ENCODE measurements around the gene FCHSD2. TPM values are rescaled to one million over a fixed set of nuclear protein-coding genes. Genes with fewer than 3 reads are reported as not detected.

The FCHSD2 gene
- total and polyA plus RNA-seq, 4 donors, result 7.6 to 18.7 (median 9.9) TPM

DNA sequence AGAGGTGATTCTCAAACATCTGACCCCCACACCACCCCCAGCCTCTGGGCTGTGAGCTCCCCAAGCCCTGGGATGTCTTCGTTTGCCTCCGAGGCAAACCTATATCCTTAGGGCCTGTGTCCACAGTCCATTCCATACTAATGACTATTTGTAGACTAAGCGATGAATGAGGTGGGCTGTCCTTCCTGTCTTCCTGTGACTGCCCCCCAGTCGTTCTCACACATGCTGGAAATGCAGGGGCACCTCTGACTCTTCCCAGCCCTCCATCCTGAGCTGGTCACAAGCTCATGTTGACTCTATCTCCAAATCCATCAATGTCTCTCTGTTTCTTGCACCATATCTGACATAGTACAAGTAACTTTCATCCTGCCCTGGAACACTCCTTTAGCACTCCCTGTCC lies 323.1 kb downstream of the FCHSD2 start:
- no peaks in the 10 kb centered on the region for H3K27me3 ChIP-seq (ENCODE audit: control insufficient read depth in 4 of 4, insufficient read depth in 4 of 4, low read length in 3 of 4)
- peaks cover 9 to 26% (median 20%) of the 10 kb centered on the region in 4 donors for H3K4me1 ChIP-seq (ENCODE audit: control insufficient read depth in 4 of 4, insufficient read depth in 4 of 4, low read length in 3 of 4)
- no peak overlapping the region for H3K4me3 ChIP-seq (ENCODE audit: low read depth in 1 of 3, low read length in 3 of 3)
- no peak overlapping the region for H3K9ac ChIP-seq (ENCODE audit: low read depth in 1 of 2, low read length in 2 of 2)
- no peak overlapping the region for H3K27ac ChIP-seq (ENCODE audit: low read depth in 1 of 2, low read length in 2 of 2)
- 94% methylated on average over 4 of the region's 4 CpGs for WGBS
- no peaks in the 10 kb centered on the region for H3K9me3 ChIP-seq (ENCODE audit: control insufficient read depth in 4 of 4, low read length in 3 of 4)
- DNase-seq (ENCODE audit: low spot score), result no peak
- TF ChIP-seq, protein P1, sequence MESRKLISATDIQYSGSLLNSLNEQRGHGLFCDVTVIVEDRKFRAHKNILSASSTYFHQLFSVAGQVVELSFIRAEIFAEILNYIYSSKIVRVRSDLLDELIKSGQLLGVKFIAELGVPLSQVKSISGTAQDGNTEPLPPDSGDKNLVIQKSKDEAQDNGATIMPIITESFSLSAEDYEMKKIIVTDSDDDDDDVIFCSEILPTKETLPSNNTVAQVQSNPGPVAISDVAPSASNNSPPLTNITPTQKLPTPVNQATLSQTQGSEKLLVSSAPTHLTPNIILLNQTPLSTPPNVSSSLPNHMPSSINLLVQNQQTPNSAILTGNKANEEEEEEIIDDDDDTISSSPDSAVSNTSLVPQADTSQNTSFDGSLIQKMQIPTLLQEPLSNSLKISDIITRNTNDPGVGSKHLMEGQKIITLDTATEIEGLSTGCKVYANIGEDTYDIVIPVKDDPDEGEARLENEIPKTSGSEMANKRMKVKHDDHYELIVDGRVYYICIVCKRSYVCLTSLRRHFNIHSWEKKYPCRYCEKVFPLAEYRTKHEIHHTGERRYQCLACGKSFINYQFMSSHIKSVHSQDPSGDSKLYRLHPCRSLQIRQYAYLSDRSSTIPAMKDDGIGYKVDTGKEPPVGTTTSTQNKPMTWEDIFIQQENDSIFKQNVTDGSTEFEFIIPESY (IDR thresholded peaks at IDR 0.05), result no peak
- TF ChIP-seq, protein P2, sequence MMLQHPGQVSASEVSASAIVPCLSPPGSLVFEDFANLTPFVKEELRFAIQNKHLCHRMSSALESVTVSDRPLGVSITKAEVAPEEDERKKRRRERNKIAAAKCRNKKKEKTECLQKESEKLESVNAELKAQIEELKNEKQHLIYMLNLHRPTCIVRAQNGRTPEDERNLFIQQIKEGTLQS (IDR thresholded peaks at IDR 0.05), result no peak
- TF ChIP-seq HNF4G (IDR thresholded peaks at IDR 0.05) (no peak), RXRA (IDR thresholded peaks at IDR 0.05) (no peak), SP1 (IDR thresholded peaks at IDR 0.05) (no peak), TAF1 (conservative IDR thresholded peaks at IDR 0.05) (no peak), JUND (IDR thresholded peaks at IDR 0.05) (no peak), GABPA (IDR thresholded peaks at IDR 0.05 in 1 of 2, conservative IDR thresholded peaks at IDR 0.05 in 1 of 2) (no peak), YY1 (IDR thresholded peaks at IDR 0.05) (no peak), RAD21 (IDR thresholded peaks at IDR 0.05) (no peak), EGR1 (IDR thresholded peaks at IDR 0.05; ENCODE audit: low read depth in 2 of 2) (no peak), FOXA2 (IDR thresholded peaks at IDR 0.05) (no peak), FOXA1 (IDR thresholded peaks at IDR 0.05) (no peak), NR2F2 (IDR thresholded peaks at IDR 0.05) (no peak)
- TF ChIP-seq, protein P3, sequence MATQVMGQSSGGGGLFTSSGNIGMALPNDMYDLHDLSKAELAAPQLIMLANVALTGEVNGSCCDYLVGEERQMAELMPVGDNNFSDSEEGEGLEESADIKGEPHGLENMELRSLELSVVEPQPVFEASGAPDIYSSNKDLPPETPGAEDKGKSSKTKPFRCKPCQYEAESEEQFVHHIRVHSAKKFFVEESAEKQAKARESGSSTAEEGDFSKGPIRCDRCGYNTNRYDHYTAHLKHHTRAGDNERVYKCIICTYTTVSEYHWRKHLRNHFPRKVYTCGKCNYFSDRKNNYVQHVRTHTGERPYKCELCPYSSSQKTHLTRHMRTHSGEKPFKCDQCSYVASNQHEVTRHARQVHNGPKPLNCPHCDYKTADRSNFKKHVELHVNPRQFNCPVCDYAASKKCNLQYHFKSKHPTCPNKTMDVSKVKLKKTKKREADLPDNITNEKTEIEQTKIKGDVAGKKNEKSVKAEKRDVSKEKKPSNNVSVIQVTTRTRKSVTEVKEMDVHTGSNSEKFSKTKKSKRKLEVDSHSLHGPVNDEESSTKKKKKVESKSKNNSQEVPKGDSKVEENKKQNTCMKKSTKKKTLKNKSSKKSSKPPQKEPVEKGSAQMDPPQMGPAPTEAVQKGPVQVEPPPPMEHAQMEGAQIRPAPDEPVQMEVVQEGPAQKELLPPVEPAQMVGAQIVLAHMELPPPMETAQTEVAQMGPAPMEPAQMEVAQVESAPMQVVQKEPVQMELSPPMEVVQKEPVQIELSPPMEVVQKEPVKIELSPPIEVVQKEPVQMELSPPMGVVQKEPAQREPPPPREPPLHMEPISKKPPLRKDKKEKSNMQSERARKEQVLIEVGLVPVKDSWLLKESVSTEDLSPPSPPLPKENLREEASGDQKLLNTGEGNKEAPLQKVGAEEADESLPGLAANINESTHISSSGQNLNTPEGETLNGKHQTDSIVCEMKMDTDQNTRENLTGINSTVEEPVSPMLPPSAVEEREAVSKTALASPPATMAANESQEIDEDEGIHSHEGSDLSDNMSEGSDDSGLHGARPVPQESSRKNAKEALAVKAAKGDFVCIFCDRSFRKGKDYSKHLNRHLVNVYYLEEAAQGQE (IDR thresholded peaks at IDR 0.05), result no peak
- TF ChIP-seq, protein P4, sequence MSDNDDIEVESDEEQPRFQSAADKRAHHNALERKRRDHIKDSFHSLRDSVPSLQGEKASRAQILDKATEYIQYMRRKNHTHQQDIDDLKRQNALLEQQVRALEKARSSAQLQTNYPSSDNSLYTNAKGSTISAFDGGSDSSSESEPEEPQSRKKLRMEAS (IDR thresholded peaks at IDR 0.05), result no peak
- H3K36me3 ChIP-seq (ENCODE audit: control insufficient read depth in 4 of 4, insufficient read depth in 3 of 4, low read depth in 1 of 4, low read length in 3 of 4), result peaks cover 0 to 17% (median 3%) of the 10 kb centered on the region in 4 donors

DNA sequence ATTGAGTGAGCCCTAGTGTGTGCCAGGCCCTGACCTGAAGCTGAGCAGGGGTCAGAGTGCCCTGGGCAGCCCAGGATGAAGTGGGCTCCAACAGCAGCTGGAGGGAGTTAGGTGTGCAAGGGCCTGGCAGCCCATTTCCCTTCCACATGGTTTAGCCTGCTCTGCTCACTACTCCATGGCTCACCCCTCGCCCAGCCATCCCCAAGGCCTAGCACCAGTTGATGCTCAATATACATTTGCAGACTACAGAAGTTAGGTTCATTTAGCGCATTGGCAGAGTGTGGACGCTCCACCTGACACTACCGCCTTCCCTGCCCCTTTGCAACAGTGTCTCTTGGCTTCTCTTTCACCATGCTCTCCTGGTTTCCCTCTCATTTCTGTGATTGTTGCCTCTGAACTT lies 324.2 kb downstream of the FCHSD2 start:
- Histone ChIP-seq H3K27me3 (ENCODE audit: control insufficient read depth in 4 of 4, insufficient read depth in 4 of 4, low read length in 3 of 4) (no peaks in the 10 kb centered on the region), H3K4me1 (ENCODE audit: control insufficient read depth in 4 of 4, insufficient read depth in 4 of 4, low read length in 3 of 4) (peaks cover 9 to 35% (median 27%) of the 10 kb centered on the region in 4 donors), H3K27ac (ENCODE audit: low read depth in 1 of 2, low read length in 2 of 2) (no peak overlapping the region), H3K4me3 (ENCODE audit: low read depth in 1 of 3, low read length in 3 of 3) (no peak overlapping the region), H3K36me3 (ENCODE audit: control insufficient read depth in 4 of 4, insufficient read depth in 3 of 4, low read depth in 1 of 4, low read length in 3 of 4) (peaks cover 0 to 17% (median 3%) of the 10 kb centered on the region in 4 donors), H3K9me3 (ENCODE audit: control insufficient read depth in 4 of 4, low read length in 3 of 4) (no peaks in the 10 kb centered on the region), H3K9ac (ENCODE audit: low read depth in 1 of 2, low read length in 2 of 2) (no peak overlapping the region)
- no peak for DNase-seq (ENCODE audit: low spot score)
- no peak for TF ChIP-seq GABPA (IDR thresholded peaks at IDR 0.05 in 1 of 2, conservative IDR thresholded peaks at IDR 0.05 in 1 of 2)
- TF ChIP-seq NR2F2 (IDR thresholded peaks at IDR 0.05), result no peak
- TF ChIP-seq, protein P2 (IDR thresholded peaks at IDR 0.05), result no peak
- 98% methylated on average over 4 of the region's 4 CpGs for WGBS

Measured in liver (tissue), 9 donors.